ENCODE measurements around the gene TTC4. TPM values are rescaled to one million over a fixed set of nuclear protein-coding genes. Genes with fewer than 3 reads are reported as not detected.

Gene TTC4
- total and polyA plus RNA-seq, 2 of the 4 experiments (the other 2 are of a cell fraction), result 21.6 to 27.1 TPM

GRCh38 chr1:54781023-54781723 lies 65.5 kb downstream of the TTC4 start:
- H2AK5ac ChIP-seq (ENCODE audit: low read depth, low read length), result no peak overlapping the region
- no peak overlapping the region for H4K5ac ChIP-seq (ENCODE audit: low read depth, low read length)
- no peak overlapping the region for H3K27ac ChIP-seq (ENCODE audit: insufficient read depth, low read length)
- no peak overlapping the region for H4K91ac ChIP-seq (ENCODE audit: insufficient read depth, low read depth, low read length)
- H2BK5ac ChIP-seq (ENCODE audit: low read depth, low read length, poor library complexity, severe bottlenecking), result no peak overlapping the region
- H2BK20ac ChIP-seq (ENCODE audit: low read depth, low read length), result no peak overlapping the region
- no peaks in the 10 kb centered on the region for H3K79me1 ChIP-seq (ENCODE audit: low read depth in 1 of 2, low read length in 2 of 2)
- no peaks in the 10 kb centered on the region; the same call in 1 of the 2 replicates for H3K4me1 ChIP-seq (ENCODE audit: control insufficient read depth, insufficient read depth, low read length)
- H3K56ac ChIP-seq (ENCODE audit: extremely low read depth, insufficient read depth, low read length), result no peak overlapping the region
- H3K4ac ChIP-seq (ENCODE audit: low read depth, low read length), result no peak overlapping the region
- no peaks in the 10 kb centered on the region for H3K9me1 ChIP-seq (ENCODE audit: insufficient read depth, low read length)
- dilution Hi-C loops (cut with HindIII; ENCODE audit: low sequenced_read_pairs, unreplicated experiment), result no loop called here
- H3K4me3 ChIP-seq (ENCODE audit: insufficient read depth, low read depth, low read length), result no peak overlapping the region
- H2BK15ac ChIP-seq (ENCODE audit: low read depth, low read length), result no peak overlapping the region
- no peak overlapping the region for H2AK9ac ChIP-seq (replicated peaks; ENCODE audit: low read depth, low read length, poor library complexity)
- H2BK120ac ChIP-seq (ENCODE audit: low read depth, low read length), result no peak overlapping the region
- no peak overlapping the region for H3K14ac ChIP-seq (replicated peaks; ENCODE audit: low read depth, low read length)
- H2AFZ ChIP-seq (replicated peaks; ENCODE audit: low read length, poor library complexity), result peak overlapping the region; percentile 41
- TF ChIP-seq CEBPB (IDR thresholded peaks at IDR 0.05; ENCODE audit: low read depth, low read length), result peak; percentile 78
- no peak for TF ChIP-seq CHD1 (IDR thresholded peaks at IDR 0.05; ENCODE audit: low read depth, low read length)
- no peak for DNase-seq
- no peak overlapping the region for H3K9ac ChIP-seq (ENCODE audit: low read depth, low read length)
- no TSS peak for BruUV-seq (replicated peaks)
- H3K18ac ChIP-seq (ENCODE audit: low read depth, low read length), result no peak overlapping the region
- peak; percentile 49 for ATAC-seq (ENCODE audit: low read depth)
- in situ Hi-C loops (cut with MboI; ENCODE audit: low sequenced_read_pairs), result loop anchor here (25.0 kb wide), 1 partner anchor 919 kb away; no protein-coding TSS in a partner anchor
- H3K9me3 ChIP-seq (ENCODE audit: control insufficient read depth, insufficient read depth, low read length), result no peaks in the 10 kb centered on the region
- ChIA-PET CTCF (interaction anchor here (0.6 kb wide), 1 partner anchor 292 kb away, joined by 3 read pairs; no protein-coding TSS in a partner anchor), POLR2A (ENCODE audit: unreplicated experiment) (no interaction called here)
- H4K20me1 ChIP-seq (ENCODE audit: insufficient read depth, low read length), result no peaks in the 10 kb centered on the region
- WGBS, 2 experiments (ENCODE audit: extremely low coverage in 2 of 2, insufficient read length in 1 of 2), result 4% methylated on average over 37 of the region's 74 CpGs; no CpG with 5 or more reads in 1 of the 2 experiments
- no peak overlapping the region for H3K4me2 ChIP-seq (ENCODE audit: low read depth, low read length)
- intact Hi-C loops (cut with micrococcal nuclease), result no loop called here
- H3K27me3 ChIP-seq (ENCODE audit: control insufficient read depth, insufficient read depth, low read length), result peaks cover 75% of the 10 kb centered on the region
- no peak overlapping the region for H3K23ac ChIP-seq (ENCODE audit: low read depth, low read length)
- no peaks in the 10 kb centered on the region for H3K36me3 ChIP-seq (ENCODE audit: control insufficient read depth, insufficient read depth, low read length)
- H4K8ac ChIP-seq (ENCODE audit: low read depth in 2 of 2, low read length in 2 of 2), result no peak overlapping the region

Measured in IMR-90 (cell line).